T-helper 2 cell treated with Interferon-gamma antibody and Interleukin-4, amounts not matched to agents 5 μg/mL and 100 μg/mL, for 36 hours (primary cell): ENCODE measurements around the gene ARHGAP24.
"Not testable (repeated sequence)": the region's sequence is repeated elsewhere in the genome, so short reads cannot be mapped to it uniquely, and the experiment has no call there.

Source experiments
- DNase-seq: peaks from one replicate; pipeline ENCODE4 v3.0.0; 2021; ENCODE audit warnings: low spot score
- H3K27ac Mint-ChIP-seq: one replicate; pipeline ENCODE4 v1.8.0; 2021; ENCODE audit warnings: mild to moderate bottlenecking, mixed read lengths
- H3K27me3 Mint-ChIP-seq: one replicate; pipeline ENCODE4 v1.8.0; 2021; ENCODE audit warnings: low read depth, mixed read lengths
- H3K36me3 Mint-ChIP-seq: one replicate; pipeline ENCODE4 v1.8.0; 2021; ENCODE audit warnings: low read depth, mixed read lengths
- H3K4me1 Mint-ChIP-seq: one replicate; pipeline ENCODE4 v1.8.0; 2021; ENCODE audit warnings: low read depth, mixed read lengths
- H3K4me3 Mint-ChIP-seq: one replicate; pipeline ENCODE4 v1.8.0; 2022; ENCODE audit warnings: mild to moderate bottlenecking, moderate library complexity, mixed read lengths
- H3K9me3 Mint-ChIP-seq: one replicate; pipeline ENCODE4 v1.8.0; 2021; ENCODE audit warnings: mixed read lengths

ARHGAP24 gene

DNA sequence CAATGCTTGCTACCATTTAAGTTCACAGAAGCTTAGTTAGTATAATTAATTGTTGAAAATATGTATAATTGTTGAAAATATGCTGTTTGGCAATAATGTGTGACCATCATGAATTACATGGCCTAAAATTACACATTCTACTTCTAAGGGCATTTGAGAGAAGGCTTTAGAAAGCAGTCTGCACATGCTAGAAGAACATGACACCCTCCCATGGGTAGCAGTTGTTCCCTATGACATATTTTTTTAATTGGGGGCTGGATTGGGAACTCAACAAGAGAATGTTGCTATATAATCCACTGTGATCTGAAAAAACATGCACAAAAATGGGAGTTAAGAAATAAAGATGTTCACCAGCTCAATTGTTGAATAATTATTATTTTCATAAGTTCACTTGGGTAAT, 331.4 kb downstream of the ARHGAP24 start:
- no peaks in the 10 kb centered on the region for H3K27me3 Mint-ChIP-seq
- H3K4me3 Mint-ChIP-seq: no peak overlapping the region
- no peaks in the 10 kb centered on the region for H3K36me3 Mint-ChIP-seq
- no peak for DNase-seq
- H3K27ac Mint-ChIP-seq: no peak overlapping the region
- H3K4me1 Mint-ChIP-seq: no peaks in the 10 kb centered on the region
- H3K9me3 Mint-ChIP-seq: no peaks in the 10 kb centered on the region

DNA sequence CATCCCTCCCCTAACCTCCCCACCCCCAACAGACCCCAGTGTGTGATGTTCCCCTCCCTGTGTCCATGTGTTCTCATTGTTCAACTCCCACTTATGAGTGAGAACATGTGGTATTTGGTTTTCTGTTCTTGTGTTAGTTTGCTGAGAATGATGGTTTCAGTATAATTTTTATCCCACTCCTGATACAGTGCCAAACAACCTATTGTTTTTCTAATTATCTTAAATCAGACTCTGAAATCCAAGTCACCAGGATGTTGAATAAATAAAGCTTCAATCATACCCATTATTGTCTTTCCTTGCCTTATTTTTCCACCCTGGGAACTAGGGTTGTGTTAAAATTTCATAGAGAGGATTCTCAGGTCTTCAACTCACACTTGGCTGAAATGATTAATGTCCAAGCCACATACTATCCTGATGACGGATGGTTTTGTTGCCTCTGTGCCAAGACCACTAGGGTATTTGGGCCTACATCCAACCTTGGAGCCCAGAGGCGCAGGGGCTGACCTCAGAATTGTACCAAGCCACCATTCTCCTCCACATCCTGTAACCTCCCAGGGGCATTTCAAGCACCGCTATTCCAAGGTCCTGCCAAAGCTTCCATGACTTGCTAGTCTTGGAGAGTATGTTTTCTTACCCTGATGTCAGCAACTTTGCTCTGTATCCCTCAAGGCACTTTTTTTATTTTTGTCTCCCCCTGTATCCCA, 332.4 kb downstream of the ARHGAP24 start:
- Mint-ChIP-seq H3K4me3 (no peak overlapping the region), H3K9me3 (no peaks in the 10 kb centered on the region), H3K4me1 (no peaks in the 10 kb centered on the region), H3K27me3 (no peaks in the 10 kb centered on the region), H3K36me3 (no peaks in the 10 kb centered on the region), H3K27ac (no peak overlapping the region)
- no peak for DNase-seq

- Mint-ChIP-seq H3K36me3 (no peaks in the 10 kb centered on the region), H3K27me3 (no peaks in the 10 kb centered on the region), H3K27ac (no peak overlapping the region), H3K4me3 (no peak overlapping the region), H3K9me3 (no peaks in the 10 kb centered on the region), H3K4me1 (no peaks in the 10 kb centered on the region)
- DNase-seq: no peak
Observed at GRCh38 chr4:85808104-85808503, 333.2 kb downstream of the ARHGAP24 start.

DNA sequence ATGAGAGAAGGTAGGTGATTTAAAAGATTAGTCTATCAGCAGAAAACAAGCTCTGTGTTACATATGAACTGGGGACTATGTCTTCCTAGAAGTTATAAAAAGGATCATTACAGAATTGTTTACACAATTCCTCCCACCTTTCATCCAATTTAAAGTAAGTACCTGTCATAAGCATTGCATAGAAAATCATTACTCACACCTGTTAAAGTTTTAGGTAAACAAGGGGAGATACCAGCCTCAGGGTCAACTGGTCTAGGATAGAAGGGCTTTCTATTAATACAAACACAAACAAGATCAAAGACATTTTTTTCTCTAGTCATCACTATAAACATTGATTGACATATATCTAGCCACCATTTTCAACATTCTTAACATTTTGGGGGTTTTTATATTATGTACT, 333.9 kb downstream of the ARHGAP24 start:
- no peak overlapping the region for H3K4me3 Mint-ChIP-seq

DNA sequence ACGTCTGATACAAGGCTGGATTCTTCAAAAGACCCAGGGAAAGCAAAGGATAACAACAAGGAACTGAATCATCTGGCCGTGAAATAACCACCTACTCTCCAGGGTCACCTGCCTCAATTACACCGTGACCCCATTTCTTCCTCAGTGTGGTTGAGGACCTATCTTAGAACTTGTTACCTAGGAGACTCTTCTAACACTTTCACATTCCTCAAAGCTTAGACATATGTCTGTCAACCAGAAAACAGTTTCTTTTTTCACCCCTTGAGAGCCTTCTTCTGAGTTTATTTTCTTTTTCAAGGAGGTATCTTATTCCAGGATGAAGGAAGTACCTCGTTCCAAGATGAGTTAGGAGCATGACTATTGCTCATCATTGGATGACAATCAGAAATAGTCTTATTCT, 337.8 kb downstream of the ARHGAP24 start:
- Mint-ChIP-seq H3K4me3 (no peak overlapping the region), H3K36me3 (no peaks in the 10 kb centered on the region), H3K4me1 (no peaks in the 10 kb centered on the region), H3K9me3 (peaks cover 5% of the 10 kb centered on the region), H3K27me3 (no peaks in the 10 kb centered on the region), H3K27ac (no peak overlapping the region)
- no peak for DNase-seq

More for the DNA sequence above, 333.9 kb downstream of the ARHGAP24 start:
- no peak overlapping the region for H3K27ac Mint-ChIP-seq
- no peak for DNase-seq
- H3K36me3 Mint-ChIP-seq: no peaks in the 10 kb centered on the region
- H3K4me1 Mint-ChIP-seq: no peaks in the 10 kb centered on the region
- H3K9me3 Mint-ChIP-seq: no peaks in the 10 kb centered on the region
- H3K27me3 Mint-ChIP-seq: no peaks in the 10 kb centered on the region

- no peak overlapping the region for H3K27ac Mint-ChIP-seq
- no peak for DNase-seq
- H3K4me3 Mint-ChIP-seq: no peak overlapping the region
- H3K4me1 Mint-ChIP-seq: no peaks in the 10 kb centered on the region
- no peaks in the 10 kb centered on the region for H3K36me3 Mint-ChIP-seq
- peaks cover 8% of the 10 kb centered on the region for H3K9me3 Mint-ChIP-seq
- H3K27me3 Mint-ChIP-seq: no peaks in the 10 kb centered on the region
Observed at GRCh38 chr4:85815796-85816459, 341.0 kb downstream of the ARHGAP24 start.

GRCh38 chr4:85818700-85819099, 343.8 kb downstream of the ARHGAP24 start:
- peaks cover 8% of the 10 kb centered on the region for H3K9me3 Mint-ChIP-seq
- no peaks in the 10 kb centered on the region for H3K27me3 Mint-ChIP-seq
- H3K36me3 Mint-ChIP-seq: no peaks in the 10 kb centered on the region
- H3K4me1 Mint-ChIP-seq: no peaks in the 10 kb centered on the region
- no peak overlapping the region for H3K4me3 Mint-ChIP-seq
- no peak for DNase-seq
- H3K27ac Mint-ChIP-seq: no peak overlapping the region

- H3K27ac Mint-ChIP-seq, H3K36me3 Mint-ChIP-seq, H3K9me3 Mint-ChIP-seq, H3K4me3 Mint-ChIP-seq, H3K27me3 Mint-ChIP-seq, DNase-seq, H3K4me1 Mint-ChIP-seq: not testable (repeated sequence)
Observed at GRCh38 chr4:85820101-85820500, 345.2 kb downstream of the ARHGAP24 start.

DNA sequence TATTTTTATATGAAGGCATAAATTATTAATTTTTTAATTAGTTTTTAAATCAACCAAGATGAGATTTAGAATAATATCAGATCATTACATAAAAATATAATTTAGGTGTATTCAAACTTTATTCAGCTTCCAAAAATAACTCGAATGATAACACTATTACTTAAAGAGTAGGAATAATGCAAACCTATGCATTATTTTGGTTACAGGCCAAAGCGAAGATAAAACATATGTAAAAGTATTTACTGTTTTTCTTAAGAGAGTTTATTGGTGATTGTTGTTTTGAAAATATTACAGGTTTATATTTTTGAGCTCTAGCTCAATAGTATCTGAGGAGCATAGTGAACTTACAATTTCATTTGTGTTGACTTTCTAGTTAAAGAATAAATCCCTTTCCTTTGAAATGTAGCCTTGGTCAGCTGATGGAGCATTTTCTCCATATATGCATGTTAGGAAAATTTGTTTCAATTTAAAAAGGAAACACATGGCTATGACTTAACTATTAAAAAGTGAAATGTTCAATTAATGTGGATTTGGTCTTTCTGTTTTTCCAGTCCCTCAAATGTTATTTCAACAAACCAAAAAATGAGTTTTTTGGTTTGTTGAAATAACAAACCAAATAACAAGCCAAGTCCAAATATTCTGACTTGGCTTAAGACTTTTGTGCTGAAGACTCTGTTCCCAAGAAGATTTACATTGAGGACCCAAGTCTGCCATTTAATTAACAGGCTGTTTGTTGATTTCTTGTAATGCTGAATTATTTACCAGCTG, 346.9 kb downstream of the ARHGAP24 start:
- H3K4me3 Mint-ChIP-seq: no peak overlapping the region
- H3K9me3 Mint-ChIP-seq: peaks cover 3% of the 10 kb centered on the region
- H3K36me3 Mint-ChIP-seq: no peaks in the 10 kb centered on the region
- H3K4me1 Mint-ChIP-seq: no peaks in the 10 kb centered on the region
- no peak overlapping the region for H3K27ac Mint-ChIP-seq
- H3K27me3 Mint-ChIP-seq: no peaks in the 10 kb centered on the region
- DNase-seq: no peak

GRCh38 chr4:85823295-85823694, 348.3 kb downstream of the ARHGAP24 start:
- Mint-ChIP-seq H3K4me1 (no peaks in the 10 kb centered on the region), H3K27ac (no peak overlapping the region), H3K36me3 (no peaks in the 10 kb centered on the region), H3K9me3 (peaks cover 3% of the 10 kb centered on the region), H3K4me3 (no peak overlapping the region), H3K27me3 (no peaks in the 10 kb centered on the region)
- DNase-seq: no peak

GRCh38 chr4:85824166-85824945, 349.4 kb downstream of the ARHGAP24 start:
- DNase-seq: no peak
- H3K9me3 Mint-ChIP-seq: peaks cover 3% of the 10 kb centered on the region

DNA sequence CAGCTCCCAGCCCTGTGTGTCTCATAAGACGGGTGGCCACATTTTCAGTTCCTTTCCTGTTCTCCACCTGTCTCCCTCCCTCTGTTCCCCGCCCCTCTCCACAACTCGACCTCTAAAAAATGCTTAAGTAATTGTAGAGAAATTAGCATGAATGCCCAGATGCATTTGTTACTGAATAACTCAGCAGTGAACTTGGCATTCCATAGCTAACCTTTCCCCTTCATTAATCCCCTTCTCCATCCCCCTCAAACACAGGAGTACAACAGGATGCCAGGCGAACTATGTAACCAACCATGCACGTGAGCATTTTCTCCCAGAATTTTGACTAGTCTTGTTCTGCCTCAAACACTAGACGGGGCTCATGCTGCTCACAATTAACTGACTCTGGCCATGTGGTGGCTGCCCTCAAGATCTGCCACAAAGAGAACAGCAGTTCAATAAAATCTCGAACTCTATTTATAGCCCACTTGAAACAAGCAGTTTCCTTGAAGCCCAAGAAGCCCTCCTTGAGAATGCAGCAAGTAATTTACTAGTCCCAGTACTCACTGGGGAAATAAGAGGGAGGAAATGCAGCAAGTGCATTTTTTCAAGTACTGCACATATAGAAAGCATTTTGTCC, 351.2 kb downstream of the ARHGAP24 start:
- Mint-ChIP-seq H3K36me3 (no peaks in the 10 kb centered on the region), H3K4me1 (no peaks in the 10 kb centered on the region), H3K4me3 (no peak overlapping the region), H3K27ac (no peak overlapping the region), H3K9me3 (no peaks in the 10 kb centered on the region), H3K27me3 (no peaks in the 10 kb centered on the region)
- no peak for DNase-seq

More at GRCh38 chr4:85824166-85824945, 349.4 kb downstream of the ARHGAP24 start:
- Mint-ChIP-seq H3K27ac (no peak overlapping the region), H3K4me3 (no peak overlapping the region), H3K4me1 (no peaks in the 10 kb centered on the region), H3K36me3 (no peaks in the 10 kb centered on the region), H3K27me3 (no peaks in the 10 kb centered on the region)

GRCh38 chr4:85828027-85828890, 353.3 kb downstream of the ARHGAP24 start:
- Mint-ChIP-seq H3K4me1 (no peaks in the 10 kb centered on the region), H3K4me3 (no peak overlapping the region), H3K27ac (no peak overlapping the region), H3K36me3 (no peaks in the 10 kb centered on the region), H3K27me3 (no peaks in the 10 kb centered on the region), H3K9me3 (no peaks in the 10 kb centered on the region)
- DNase-seq: no peak
